ENCODE measurements around the gene XPR1.
"Not testable (repeated sequence)": the region's sequence is repeated elsewhere in the genome, so short reads cannot be mapped to it uniquely, and the experiment has no call there.

The XPR1 gene

GRCh38 chr1:180711260-180711659, 79.4 kb downstream of the XPR1 start:
- not testable (repeated sequence) for DNase-seq (ENCODE audit: low read depth in 1 of 2, low spot score in 1 of 2)

- DNase-seq (ENCODE audit: low read depth in 1 of 2, low spot score in 1 of 2) = no peak
These were observed 88.9 kb downstream of the XPR1 start for GRCh38 chr1:180720753-180721152.

DNA sequence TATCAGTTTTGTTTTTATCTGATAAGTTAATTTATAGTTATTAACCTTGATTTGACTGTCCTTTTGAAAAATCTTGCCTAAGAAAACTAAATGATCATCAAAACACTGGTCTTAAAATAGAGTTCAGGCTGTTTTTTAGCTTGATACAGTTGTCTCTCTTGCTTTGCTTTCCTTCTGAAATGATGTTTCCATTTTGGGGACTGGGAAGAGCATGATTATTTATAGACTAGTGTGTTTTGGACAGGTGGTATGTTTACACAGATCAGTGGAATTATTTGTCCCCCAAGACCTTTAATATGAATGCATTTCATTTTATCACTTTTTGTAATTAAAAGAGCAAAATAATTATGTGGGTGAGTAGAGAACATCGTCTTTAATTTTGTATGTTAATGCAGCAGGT, 90.8 kb downstream of the XPR1 start:
- DNase-seq (ENCODE audit: low read depth in 1 of 2, low spot score in 1 of 2) = no peak

DNA sequence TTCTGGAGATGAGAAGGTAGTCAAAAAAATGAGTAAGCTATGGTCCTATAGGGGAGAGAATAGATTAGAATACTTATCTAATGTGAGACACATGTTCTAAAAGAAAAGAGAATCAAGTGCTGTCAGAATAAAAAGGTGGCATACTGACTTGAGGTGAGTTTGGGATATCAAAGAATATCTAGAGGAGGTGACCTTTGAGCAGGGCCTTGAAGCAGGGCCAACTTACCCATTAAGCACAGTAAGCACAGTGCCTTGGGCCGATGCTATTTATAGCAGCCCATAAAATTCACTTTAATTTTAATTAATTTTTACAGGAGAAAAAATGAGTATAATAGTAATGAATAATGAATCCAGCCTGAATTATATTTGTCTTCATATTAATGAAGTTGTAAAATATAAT, 92.2 kb downstream of the XPR1 start:
- no peak for DNase-seq (ENCODE audit: low read depth in 1 of 2, low spot score in 1 of 2)

DNA sequence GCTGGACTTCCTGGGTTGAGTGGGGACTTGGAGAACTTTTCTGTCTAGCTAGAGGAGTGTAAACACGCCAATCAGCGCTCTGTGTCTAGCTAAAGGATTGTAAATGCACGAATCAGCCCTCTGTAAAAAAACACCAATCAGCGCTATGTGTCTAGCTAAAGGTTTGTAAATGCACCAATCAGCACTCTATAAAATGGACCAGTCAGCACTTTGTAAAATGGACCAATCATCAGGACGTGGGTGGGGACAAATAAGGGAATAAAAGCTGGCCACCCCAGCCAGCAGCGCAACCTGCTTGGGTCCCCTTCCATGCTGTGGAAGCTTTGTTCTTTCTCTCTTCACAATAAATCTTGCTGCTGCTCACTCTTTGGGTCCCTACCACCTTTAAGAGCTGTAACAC, 94.2 kb downstream of the XPR1 start:
- DNase-seq (ENCODE audit: low read depth in 1 of 2, low spot score in 1 of 2) = not testable (repeated sequence)

GRCh38 chr1:180727751-180728150, 95.9 kb downstream of the XPR1 start:
- not testable (repeated sequence) for DNase-seq (ENCODE audit: low read depth in 1 of 2, low spot score in 1 of 2)

GRCh38 chr1:180728472-180729106, 96.8 kb downstream of the XPR1 start:
- no peak for DNase-seq (ENCODE audit: low read depth in 1 of 2, low spot score in 1 of 2)

- no peak for DNase-seq (ENCODE audit: low read depth in 1 of 2, low spot score in 1 of 2)
These were observed 99.3 kb downstream of the XPR1 start for GRCh38 chr1:180731131-180731530.

- no peak for DNase-seq (ENCODE audit: low read depth in 1 of 2, low spot score in 1 of 2)
These were observed 101.0 kb downstream of the XPR1 start for GRCh38 chr1:180732866-180733265.

DNA sequence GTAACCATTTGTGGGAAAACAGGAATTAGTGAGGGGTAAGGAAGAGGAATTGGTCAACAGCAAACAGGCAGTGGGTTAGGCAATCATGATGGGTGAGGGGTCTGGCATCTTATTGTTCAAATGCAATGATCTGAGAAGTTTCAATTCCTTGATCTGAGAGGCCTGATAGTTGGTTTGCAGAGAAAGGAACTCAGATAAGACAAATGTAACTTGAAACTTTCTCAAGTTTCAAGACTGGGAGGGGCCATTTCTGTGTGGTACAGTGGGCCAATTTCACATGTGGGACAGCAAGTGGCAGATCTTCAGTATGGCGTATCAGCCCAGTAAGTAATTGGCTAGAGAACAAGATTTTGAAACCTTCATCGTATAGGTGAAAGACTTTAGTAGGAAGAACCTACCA, 102.5 kb downstream of the XPR1 start:
- DNase-seq (ENCODE audit: low read depth in 1 of 2, low spot score in 1 of 2) = no peak

- no peak for DNase-seq (ENCODE audit: low read depth in 1 of 2, low spot score in 1 of 2)
These were observed 110.8 kb downstream of the XPR1 start for GRCh38 chr1:180742663-180743062.

- DNase-seq (ENCODE audit: low read depth in 1 of 2, low spot score in 1 of 2) = no peak
These were observed 112.0 kb downstream of the XPR1 start for GRCh38 chr1:180743868-180744267.

GRCh38 chr1:180745098-180745497, 113.3 kb downstream of the XPR1 start:
- no peak for DNase-seq (ENCODE audit: low read depth in 1 of 2, low spot score in 1 of 2)

GRCh38 chr1:180751921-180752320, 120.1 kb downstream of the XPR1 start:
- DNase-seq (ENCODE audit: low read depth in 1 of 2, low spot score in 1 of 2) = no peak

- DNase-seq (ENCODE audit: low read depth in 1 of 2, low spot score in 1 of 2) = no peak
These were observed 122.6 kb downstream of the XPR1 start for GRCh38 chr1:180754453-180754852.

- no peak for DNase-seq (ENCODE audit: low read depth in 1 of 2, low spot score in 1 of 2)
These were observed 125.8 kb downstream of the XPR1 start for GRCh38 chr1:180757657-180758056.

DNA sequence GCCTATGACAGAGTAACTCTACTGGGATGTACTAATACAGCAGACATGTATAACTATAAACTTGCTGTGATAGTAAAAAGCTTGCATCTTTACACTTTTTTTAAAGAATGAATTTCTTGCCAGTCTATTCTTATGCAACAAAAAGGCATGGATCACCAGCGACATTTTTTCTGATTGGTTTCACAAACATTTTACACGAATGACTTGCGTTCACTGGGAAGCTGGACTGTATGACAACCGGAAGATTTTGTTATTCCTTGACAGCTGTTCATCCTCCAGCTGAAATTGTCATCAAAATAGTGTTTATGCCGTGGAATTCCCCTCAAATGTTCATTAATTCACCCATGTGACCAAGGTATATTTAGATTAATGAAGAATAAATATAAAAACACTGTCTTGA, 131.0 kb downstream of the XPR1 start:
- DNase-seq (ENCODE audit: low read depth in 1 of 2, low spot score in 1 of 2) = no peak

GRCh38 chr1:180765151-180765550, 133.3 kb downstream of the XPR1 start:
- DNase-seq (ENCODE audit: low read depth in 1 of 2, low spot score in 1 of 2) = no peak

DNA sequence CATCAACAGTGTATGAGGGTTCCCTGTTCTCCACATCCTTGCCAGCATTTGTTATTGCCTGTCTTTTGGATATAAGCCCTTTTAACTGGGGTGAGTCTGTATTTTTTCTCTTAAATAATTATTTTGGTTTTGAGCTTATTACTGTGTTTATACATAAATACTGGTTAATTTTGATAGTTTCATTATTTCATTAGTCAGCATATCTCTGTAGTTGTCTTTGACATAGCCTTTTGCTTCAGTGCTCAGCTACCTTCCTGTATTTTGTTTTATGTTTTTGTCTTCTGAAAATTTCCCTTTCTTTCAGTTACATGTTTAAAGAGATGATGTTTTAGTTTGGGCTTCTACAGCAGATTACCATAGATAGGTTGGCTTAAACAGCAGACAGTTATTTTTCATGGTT, 138.1 kb downstream of the XPR1 start:
- DNase-seq (ENCODE audit: low read depth in 1 of 2, low spot score in 1 of 2) = no peak

- DNase-seq (ENCODE audit: low read depth in 1 of 2, low spot score in 1 of 2) = no peak
These were observed 141.5 kb downstream of the XPR1 start for GRCh38 chr1:180773210-180773865.

GRCh38 chr1:180775801-180776200, 144.0 kb downstream of the XPR1 start:
- no peak for DNase-seq (ENCODE audit: low read depth in 1 of 2, low spot score in 1 of 2)

- no peak for DNase-seq (ENCODE audit: low read depth in 1 of 2, low spot score in 1 of 2)
These were observed 145.4 kb downstream of the XPR1 start for GRCh38 chr1:180777072-180777689.
